ENCODE data around the gene MFAP4. TPM values are rescaled to one million over a fixed set of nuclear protein-coding genes. Genes with fewer than 3 reads are reported as not detected.
A peak's percentile ranks its signal among the peaks of the same experiment; 100 is the strongest.

Gene MFAP4
- total RNA-seq, 3 donors from 2014 or later, result 0.13 to 0.48 (median 0.30) TPM

- Mint-ChIP-seq H3K4me1 (ENCODE audit: low read depth) (no peaks in the 10 kb centered on the region), H3K4me3 (no peak overlapping the region), H3K36me3 (ENCODE audit: insufficient read depth) (no peaks in the 10 kb centered on the region), H3K27me3 (ENCODE audit: low read depth) (peaks cover 18% of the 10 kb centered on the region), H3K9me3 (no peaks in the 10 kb centered on the region)
- DNase-seq (peak; percentile 62), ATAC-seq (peak; percentile 80 to 85)
Observed at GRCh38 chr17:19338031-19338990, 48.7 kb downstream of the MFAP4 start.

DNA sequence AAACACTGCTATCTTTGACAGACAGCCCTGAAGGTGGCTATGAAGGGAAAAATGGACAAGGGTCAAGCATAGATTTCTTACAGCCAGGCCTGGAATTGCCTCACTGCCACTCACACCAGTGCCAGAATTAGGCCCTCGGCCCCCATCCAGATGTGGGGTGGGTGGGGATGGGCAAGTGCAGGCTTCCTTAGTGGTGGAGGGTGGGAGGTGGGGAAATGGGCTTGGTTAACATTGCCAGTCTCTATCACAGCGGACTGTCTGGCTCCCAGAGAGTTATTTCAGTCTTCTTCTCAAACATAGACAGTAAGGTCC lies 49.3 kb downstream of the MFAP4 start:
- no peaks in the 10 kb centered on the region for H3K9me3 Mint-ChIP-seq
- ATAC-seq (no peak), DNase-seq (no peak)
- no peaks in the 10 kb centered on the region for H3K36me3 Mint-ChIP-seq (ENCODE audit: insufficient read depth)
- H3K4me3 Mint-ChIP-seq, result no peak overlapping the region
- H3K27me3 Mint-ChIP-seq (ENCODE audit: low read depth), result peaks cover 18% of the 10 kb centered on the region
- no peaks in the 10 kb centered on the region for H3K4me1 Mint-ChIP-seq (ENCODE audit: low read depth)

GRCh38 chr17:19336938-19337711 lies 49.9 kb downstream of the MFAP4 start:
- DNase-seq, result no peak
- no peak overlapping the region for H3K4me3 Mint-ChIP-seq
- H3K9me3 Mint-ChIP-seq, result no peaks in the 10 kb centered on the region
- no peak for ATAC-seq
- peaks cover 18% of the 10 kb centered on the region for H3K27me3 Mint-ChIP-seq (ENCODE audit: low read depth)
- no peaks in the 10 kb centered on the region for H3K4me1 Mint-ChIP-seq (ENCODE audit: low read depth)
- no peaks in the 10 kb centered on the region for H3K36me3 Mint-ChIP-seq (ENCODE audit: insufficient read depth)

DNA sequence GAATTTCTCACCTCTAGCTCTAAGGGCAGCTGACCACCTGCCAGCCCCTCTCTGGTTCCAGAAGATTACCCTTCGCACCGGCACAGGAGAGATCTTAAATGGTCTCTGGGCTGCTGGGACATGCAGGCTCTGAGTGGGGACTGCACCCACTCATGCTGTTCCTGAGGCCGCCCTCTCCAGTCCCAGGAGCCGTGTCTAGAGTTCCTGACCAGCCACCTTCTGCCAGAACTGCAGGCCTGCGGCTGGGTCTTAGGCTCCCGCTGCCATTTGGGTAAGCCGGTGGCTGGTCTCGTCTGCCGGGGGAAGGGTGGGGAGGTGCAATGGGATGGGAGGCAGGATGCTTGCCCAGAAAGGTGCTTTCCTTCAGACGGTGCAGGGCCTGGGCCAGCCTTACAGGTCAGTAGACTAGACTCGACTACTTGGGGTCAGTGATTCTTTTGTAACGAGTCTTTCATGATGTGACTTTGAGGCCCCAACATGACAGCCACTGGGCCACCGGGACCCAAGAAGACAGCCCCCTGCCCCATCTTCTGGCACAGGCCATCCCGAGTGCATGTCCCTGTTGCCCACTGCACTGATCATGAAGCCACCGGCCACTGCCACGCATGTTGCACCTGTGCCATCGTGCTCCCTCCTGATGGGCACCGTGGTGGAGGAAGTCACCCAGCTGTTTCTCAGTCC lies 50.9 kb downstream of the MFAP4 start:
- no peaks in the 10 kb centered on the region for H3K4me1 Mint-ChIP-seq (ENCODE audit: low read depth)
- H3K36me3 Mint-ChIP-seq (ENCODE audit: insufficient read depth), result no peaks in the 10 kb centered on the region
- H3K27me3 Mint-ChIP-seq (ENCODE audit: low read depth), result peaks cover 13% of the 10 kb centered on the region
- no peak overlapping the region for H3K4me3 Mint-ChIP-seq
- H3K9me3 Mint-ChIP-seq, result no peaks in the 10 kb centered on the region
- DNase-seq (no peak), ATAC-seq (no peak)

DNA sequence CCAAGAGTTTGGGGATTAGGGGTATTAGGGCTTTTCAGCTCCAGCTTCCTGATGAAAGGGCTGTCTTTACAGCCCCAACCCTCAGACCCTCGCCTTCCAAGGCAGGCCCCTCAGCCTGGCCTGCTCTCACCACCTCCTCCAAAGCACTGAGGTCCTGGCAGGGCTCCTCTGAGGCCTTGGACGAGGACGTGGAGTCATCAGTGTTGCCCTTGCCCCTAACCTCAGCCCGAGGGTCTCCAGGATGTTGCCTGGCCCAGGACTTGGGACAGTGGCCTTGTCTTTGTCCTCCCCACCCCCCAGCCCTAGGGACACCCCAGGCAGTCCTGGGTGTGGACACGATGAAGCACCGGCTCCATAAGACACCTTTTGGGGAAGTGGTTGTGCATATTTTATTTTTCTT lies 52.7 kb downstream of the MFAP4 start:
- no peak for ATAC-seq
- Mint-ChIP-seq H3K9me3 (no peaks in the 10 kb centered on the region), H3K36me3 (ENCODE audit: insufficient read depth) (no peaks in the 10 kb centered on the region), H3K4me1 (ENCODE audit: low read depth) (no peaks in the 10 kb centered on the region), H3K4me3 (no peak overlapping the region), H3K27me3 (ENCODE audit: low read depth) (peaks cover 7% of the 10 kb centered on the region)
- DNase-seq, result no peak

DNA sequence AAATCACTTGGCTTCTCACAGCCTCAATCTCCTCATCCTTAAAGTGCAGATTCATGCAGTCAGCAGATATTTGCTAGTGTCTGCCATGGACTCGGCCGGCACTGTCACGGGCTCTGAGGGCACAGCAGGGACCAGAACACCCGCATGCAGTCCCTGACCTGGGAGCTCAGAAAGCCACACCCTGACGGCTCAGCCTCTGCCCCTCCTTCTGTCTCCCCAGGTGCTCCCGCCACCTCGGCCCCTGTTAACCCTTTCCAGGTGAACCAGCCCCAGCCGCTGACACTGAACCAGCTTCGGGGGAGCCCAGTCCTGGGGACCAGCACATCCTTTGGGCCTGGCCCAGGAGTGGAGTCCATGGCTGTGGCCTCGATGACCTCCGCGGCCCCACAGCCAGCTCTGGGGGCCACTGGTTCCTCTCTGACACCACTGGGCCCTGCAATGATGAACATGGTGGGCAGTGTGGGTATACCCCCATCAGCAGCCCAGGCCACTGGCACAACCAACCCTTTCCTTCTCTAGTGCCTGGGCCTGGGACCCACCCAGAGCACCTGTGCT lies 53.2 kb downstream of the MFAP4 start:
- no peak for ATAC-seq
- Mint-ChIP-seq H3K27me3 (ENCODE audit: low read depth) (peaks cover 7% of the 10 kb centered on the region), H3K9me3 (no peaks in the 10 kb centered on the region), H3K36me3 (ENCODE audit: insufficient read depth) (no peaks in the 10 kb centered on the region), H3K4me1 (ENCODE audit: low read depth) (no peaks in the 10 kb centered on the region), H3K4me3 (no peak overlapping the region)
- no peak for DNase-seq

Other genes with a start within 250 kb of the MFAP4 start
- 1 to 10 TPM; 6.1 to 9.5 (median 7.2) TPM for gene EPN2, start 149.8 kb downstream of the MFAP4 start, total RNA-seq
- gene B9D1, start 24.5 kb downstream of the MFAP4 start, total RNA-seq, result 1 to 10 TPM; 5.4 to 7.6 (median 6.6) TPM
- gene MAPK7, start 8.7 kb downstream of the MFAP4 start, total RNA-seq, result 10 to 100 TPM; 10.9 to 12.7 (median 12.1) TPM
- gene RNF112, start 24.0 kb upstream of the MFAP4 start, total RNA-seq, result under 1 TPM in 2 of 3 donors, not detected in 1; 0.18 to 0.30 TPM
- gene SLC47A1, start 146.7 kb upstream of the MFAP4 start, total RNA-seq, result under 1 TPM; 0.28 to 0.58 (median 0.54) TPM

Measured in activated T-cell treated with anti-CD3 and anti-CD28 coated beads, Interleukin-2, amount 50 U/mL, for 4 hours (primary cell).